ENCODE measurements around the gene GNG7.
"Not testable (repeated sequence)": the region's sequence is repeated elsewhere in the genome, so short reads cannot be mapped to it uniquely, and the experiment has no call there.

Gene GNG7

DNA sequence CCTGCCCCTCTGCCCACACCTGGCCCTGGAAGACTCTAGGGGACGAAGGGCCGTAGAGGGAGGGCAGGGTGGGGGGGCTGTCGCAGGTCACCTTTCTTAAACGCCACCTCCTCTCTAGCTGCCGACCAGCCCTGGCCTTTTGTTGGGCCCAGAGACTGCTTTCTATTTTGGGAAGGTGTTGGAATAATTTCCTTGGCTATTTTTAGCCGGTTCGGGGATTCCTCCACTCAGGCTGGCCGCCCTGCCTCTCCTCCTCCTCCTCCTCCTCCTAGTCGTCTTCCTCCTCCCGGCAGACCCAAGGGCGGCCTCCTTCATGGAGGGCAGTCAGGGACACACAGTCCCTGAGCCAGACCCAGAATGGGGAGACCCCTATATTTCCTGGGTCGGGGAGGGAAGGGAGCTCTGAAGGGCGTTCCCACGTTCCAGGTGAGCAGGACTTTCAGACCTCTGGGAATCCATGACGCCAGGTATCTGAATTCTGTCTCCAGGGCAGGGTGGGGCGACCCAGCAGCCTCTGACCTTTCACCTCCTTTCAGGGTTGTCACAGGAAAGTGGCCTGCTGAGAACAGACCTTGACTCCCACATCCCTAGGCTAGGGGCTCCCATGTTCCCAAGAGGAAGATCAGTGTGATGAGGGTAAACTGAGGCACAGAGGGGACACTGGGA lies 206.7 kb downstream of the GNG7 start:
- DNase-seq: no peak

DNA sequence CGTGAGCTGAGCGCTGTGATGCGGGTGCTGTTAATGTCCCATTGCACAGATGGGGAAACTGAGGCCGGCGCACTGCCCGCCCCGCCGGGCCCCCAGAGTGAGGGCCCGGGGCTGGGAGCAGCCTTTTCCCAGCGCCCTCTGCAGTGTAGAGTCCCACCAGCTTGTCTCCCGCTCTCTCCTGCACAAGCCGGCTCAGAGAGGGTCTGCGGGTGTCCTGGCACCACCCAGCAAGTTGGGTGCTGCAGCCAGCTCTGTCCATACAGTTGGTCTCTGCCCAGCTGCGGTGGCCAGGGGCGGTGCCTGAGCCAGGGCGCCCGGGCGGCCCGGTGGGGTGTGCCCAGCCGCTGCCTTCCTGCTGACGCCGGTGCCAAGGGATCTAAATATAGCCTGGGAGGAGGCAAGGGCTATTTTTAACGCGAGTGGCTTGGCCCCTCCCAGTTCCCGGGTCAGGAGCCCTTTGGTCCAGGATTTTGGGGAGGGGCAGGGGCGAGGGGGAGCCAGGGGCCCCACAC lies 207.3 kb downstream of the GNG7 start:
- DNase-seq: no peak

DNA sequence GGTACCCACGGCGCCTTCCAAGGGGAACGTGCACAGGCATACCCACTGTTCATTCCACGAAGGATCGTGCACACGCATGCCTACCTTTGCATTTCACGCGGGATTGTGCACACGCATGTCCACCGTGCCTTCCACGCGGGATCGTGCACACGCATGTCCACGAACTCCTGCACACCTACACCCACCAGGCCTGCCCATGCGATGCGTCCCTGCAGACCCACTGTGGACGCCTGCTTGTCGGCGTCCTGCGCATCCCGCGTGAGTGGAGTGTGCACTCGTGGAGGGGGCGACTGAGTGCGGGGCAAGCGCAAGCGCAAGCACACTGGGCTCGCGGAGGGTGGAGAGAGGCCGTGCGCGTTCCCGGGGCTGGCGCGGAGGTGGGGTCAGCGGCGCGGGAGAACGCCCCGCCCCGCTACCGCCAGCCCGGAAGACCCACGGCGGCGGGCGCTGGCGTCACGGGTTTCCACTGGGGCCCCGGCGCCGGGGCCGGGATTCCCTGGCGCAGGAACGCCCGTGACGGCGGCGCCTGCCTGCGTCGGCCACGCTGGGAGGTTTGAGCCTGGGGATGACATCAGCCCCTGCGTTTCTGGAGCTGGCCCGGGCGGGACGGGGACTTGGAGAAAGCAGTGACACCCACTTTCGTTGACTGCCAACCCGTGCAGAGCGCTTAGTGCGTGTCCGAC lies 207.9 kb downstream of the GNG7 start:
- DNase-seq: peak; percentile 24

DNA sequence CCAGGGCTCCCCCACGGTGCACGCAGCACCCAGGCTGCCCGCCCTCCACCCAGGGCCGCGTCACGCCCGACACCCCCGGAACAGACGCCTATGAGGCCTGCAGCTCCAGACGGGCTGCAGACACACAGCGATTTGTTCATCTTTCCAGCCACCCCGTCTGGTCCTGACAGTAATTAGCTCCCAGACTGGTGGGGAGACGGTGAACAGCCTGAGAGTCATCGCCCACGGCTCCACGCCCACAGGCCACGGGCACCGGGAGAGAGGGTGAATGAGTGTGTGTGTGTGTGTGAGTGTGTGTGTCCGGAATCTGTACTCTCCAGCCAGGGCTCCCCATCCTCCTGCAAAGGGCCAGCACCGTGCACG lies 208.4 kb downstream of the GNG7 start:
- no peak for DNase-seq

DNA sequence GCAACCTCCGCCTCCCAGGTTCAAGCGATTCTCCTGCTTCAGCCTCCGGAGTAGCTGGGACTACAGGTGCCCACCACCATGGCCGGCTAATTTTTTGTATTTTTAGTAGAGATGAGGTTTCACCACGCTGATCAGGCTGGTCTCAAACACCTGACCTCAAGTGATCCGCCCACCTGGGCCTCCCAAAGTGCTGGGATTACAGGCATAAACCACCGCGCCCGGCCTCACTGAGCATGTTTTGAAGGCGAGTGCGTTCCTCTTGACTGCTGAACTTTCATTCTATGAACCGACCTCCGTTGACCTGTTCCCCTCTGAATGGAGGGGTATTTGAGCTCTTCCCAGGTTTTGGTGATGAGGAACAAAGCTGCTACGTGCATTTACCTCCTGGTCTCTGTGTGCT lies 209.0 kb downstream of the GNG7 start:
- not testable (repeated sequence) for DNase-seq

DNA sequence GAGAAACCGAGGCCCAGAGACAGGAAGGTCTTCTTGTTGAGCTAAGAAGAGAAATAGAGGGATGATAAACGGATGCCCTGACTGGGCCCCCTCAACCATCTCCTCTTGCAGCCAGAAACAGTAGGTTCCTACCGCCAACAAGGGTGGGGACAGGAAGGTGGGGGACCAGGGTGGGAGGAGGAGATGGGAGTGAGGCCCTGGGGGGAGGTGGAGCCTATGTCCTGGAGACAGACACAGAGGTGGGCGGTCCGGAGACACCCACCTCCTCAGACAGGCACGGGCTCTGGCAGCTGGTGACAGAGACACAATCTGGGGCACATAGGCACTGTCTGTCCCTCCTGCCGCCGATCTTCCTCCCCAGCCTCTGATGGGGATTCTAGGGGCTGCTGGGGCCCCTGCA lies 209.6 kb downstream of the GNG7 start:
- no peak for DNase-seq

DNA sequence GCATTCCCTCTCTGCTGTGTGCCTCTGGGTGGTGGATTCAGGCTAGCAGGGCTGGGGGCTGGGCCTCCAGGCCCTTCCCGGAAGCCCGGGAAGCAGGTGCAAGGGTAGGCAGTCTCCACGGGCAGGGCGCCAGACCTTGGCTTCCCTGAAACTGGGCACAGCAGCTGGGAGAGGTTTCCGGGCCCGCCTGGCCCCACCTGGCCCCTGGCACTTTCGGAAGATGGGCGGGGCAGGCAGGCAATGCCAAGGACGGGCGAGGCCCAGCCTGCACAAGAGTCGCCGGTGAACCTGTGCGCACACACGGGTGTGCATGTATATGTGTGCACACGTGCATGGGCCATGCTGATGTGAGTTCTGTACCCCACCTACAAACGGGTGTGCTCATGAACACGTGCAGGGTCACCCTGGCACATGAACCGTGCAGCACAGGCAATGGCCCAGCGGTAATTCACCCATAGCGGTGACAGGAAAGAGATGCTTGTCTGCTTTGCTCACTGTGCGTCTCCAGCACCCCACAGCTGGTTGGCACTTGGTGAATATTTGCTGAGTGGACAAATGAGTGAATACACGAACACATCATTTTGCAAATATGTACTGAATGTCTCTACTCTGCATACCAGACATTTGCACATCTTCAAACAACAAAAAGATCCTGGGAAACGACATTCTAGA lies 211.2 kb downstream of the GNG7 start:
- DNase-seq: no peak

DNA sequence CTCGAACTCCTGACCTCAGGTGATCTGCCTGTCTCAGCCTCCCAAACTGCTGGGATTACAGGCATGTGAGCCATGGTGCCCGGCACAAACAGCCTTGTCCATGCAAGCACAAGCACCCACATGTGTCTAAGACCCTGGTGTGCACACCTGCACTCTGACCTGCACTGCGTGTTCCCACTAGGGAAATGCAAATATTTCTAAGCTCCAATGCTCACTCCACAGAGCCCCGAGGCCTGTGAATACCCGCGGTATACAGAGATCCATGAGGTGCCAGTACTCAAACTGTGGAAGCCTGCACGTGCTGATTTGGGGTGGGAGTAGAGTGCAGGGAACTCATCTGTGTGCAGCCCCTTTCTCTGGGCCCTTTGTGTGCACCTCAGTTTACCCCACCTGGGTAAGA lies 211.8 kb downstream of the GNG7 start:
- no peak for DNase-seq

DNA sequence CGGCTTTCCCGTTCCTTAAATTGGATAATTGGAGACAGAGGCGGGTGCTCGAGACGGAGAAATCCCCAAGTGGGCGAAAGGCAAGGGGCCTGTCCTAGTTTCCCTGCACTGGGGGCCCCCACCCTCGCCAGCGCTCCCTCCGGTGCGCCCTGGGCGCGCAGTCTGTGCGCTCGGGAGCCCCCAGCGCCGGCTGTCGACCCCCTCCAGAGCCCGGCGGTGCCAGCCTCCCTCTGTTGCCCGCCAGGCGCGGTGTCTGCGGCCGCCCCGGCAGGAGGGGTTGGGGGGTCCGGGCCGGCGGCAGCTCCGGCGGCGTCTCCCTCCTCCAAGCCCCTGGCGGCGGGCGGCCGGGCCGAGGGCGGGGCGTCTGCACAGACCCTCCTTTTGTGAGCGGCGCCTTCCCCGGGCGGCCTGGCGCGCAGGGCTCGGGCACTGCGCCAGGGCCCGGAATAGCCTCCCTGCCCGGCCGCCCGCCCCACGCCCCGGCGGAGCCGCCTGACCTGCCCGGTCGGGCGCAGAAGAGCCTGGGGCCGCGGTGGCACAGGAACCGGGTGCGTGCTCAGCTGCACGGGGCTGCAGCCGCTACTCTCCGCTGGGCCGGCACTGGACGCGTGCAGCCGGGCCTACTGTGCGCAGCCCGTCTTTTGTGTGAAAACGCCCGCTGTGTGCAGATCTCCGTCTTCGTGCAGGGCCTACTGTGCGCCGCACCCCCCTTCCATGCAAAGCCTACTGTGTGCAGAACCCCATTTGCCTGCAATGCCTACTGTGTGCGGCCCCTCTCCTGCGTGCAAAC lies 213.4 kb downstream of the GNG7 start:
- DNase-seq: no peak

DNA sequence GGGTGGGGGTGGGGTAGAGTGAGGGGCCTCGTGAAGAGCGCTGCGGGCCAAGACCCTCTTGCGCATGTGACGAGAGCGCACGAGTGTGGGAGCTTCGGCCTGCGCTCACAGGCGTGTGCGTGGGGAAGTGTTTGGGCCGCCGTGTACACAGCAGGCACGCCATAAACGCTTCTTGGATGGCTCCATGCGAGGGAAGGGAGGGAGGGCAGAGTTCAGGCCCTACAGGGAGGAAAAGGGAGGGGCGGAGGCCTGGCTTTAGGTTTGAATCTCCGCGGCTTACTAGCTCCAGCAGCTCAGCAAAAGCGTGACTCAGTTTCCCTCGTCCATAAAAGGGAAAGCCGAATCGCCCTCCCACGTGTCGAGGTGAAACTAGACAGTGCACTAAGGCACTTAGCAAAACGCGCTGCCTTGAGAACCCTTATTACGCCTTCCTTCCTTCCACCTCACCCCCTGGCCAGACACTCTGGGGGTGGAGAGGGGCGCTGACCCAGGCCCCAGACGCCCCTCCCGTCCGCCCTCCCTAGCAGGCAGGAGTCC lies 214.0 kb downstream of the GNG7 start:
- no peak for DNase-seq

DNA sequence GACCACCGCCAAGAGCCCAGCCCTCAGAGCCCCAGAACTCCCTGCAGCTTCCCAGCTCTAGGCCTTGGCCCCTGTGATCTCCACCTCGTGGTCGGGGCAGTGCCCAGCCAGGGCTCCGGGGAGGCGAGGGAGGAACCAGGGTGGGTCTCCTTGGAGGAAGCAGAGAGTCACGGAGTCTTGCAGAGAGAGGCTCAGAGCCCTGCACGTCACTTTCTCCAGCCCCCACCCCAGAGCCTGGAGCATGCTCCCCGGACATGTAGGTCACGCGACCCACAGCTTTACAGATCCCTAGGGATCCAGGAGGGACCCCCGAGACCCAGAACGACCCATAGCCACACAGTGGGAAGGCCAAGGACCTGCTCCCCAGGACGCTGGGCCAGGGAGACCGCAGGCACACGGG lies 214.7 kb downstream of the GNG7 start:
- no peak for DNase-seq

DNA sequence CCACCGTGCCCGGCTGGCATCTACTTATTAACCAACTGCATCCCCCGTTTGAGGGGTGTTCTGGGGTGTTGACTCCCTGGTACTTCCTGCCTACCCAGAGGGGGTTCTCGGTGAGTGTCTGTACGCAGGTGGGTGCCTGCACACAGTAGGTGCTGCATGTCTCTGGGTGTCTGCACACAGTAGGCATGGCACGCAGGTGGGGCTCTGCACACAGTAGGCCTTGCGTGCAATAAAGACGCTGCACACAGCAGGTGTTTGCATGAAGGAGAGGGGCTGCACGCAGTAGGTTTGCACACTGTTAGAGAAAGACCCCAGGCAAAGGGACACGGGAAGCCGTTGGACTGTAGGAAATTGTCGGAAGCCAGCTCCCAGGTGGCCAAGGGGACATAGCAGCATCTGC lies 215.4 kb downstream of the GNG7 start:
- DNase-seq: no peak

DNA sequence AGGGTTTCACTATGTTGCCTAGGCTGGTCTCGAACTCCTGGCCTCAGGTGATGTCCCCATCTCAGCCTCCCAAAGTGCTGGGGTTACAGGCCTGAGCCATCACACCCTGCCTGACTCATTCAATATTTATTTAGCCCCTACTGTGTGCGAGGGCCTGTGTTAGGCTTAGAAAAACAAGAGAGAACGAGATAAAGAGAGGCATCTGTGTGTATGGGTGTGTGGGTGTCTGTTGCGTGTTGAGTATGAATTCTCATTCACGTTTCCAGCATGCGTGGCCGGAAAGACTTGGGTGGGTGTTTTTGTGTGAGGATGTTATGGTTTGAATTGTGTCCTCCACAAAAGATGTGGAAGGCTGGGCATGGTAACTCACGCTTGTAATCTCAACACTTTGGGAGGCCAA lies 217.1 kb downstream of the GNG7 start:
- no peak for DNase-seq

DNA sequence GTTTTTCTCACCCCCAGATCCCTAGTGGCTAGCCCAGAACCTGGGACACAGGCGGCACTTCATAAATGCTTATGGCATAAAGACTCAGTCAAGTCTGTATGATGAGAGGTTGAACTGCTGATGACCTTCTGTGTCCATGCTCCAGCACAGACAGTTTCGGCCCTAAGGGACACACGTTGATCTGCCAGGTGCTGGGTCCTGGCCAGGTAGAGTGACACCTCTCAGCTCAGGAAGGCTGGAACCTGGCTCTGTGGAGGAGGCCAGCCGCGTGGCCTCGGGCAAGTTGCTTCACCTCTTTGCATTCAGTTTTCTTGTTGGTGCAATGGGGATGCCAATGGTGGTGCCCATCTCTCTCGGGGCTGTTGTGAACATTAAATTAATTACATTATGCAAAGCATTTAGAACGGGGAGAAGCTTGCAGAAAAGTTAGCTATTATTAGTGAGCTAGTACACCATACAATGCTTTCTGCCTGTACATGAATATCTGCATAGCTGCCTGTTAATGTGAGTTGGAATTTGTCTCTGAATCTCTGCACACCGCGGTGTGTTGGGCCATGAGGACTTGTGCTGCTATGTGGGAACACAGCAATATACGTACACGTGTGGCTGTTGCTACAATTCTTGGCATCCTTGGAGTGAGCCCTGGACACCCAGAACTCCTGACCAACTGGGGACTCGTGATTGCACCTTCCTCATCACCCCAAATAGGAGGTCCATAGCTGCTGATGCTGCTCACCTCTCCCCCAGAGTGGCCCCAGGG lies 218.1 kb downstream of the GNG7 start:
- no peak for DNase-seq

DNA sequence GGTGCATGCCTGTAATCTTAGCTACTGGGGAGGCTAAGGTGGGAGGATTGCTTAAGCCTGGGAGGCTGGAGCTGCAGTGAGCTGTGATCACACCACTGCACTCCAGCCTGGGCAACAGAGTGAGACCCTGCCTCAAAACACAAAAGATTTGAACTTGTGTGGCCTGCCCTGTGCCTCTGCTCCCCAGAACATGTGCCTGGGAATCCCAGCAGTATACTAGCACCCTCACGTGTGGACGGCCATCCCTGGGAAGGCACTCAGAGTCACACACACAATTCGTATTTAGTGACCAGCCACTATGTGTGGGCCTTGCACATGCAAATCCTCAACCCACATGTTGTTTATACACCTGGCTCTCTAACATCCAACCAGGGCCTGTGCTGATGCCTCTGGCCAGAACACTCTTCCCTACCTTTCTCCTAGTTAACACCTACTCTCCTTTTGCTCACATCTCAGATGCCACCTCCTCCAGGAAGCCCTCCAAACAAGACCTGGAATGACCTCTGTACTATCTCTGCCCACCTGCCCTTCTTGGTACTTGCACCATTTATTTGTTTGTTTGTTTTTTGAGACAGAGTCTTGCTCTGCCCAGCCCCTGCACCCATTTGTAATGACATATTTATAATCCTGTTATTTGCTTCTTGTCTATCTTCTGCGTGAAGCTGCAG lies 218.9 kb downstream of the GNG7 start:
- no peak for DNase-seq

DNA sequence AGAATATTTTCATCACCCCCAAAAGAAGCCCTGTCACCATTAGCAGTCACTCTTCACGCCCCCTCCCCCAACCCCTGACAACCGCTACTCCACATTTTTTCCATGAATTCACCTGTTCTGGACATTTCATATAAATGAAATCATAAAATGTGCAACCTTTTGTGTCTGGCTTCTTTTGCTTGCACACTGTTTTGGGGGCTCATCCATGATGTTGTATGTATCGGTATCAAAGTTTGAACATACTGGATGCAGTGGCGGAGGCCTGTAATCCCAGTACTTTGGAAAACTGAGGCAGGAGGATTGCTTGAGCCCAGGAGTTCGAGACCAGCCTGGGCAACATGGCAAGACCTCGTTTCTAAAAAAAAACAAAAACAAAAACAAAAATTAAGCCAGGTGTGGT lies 219.4 kb downstream of the GNG7 start:
- no peak for DNase-seq

DNA sequence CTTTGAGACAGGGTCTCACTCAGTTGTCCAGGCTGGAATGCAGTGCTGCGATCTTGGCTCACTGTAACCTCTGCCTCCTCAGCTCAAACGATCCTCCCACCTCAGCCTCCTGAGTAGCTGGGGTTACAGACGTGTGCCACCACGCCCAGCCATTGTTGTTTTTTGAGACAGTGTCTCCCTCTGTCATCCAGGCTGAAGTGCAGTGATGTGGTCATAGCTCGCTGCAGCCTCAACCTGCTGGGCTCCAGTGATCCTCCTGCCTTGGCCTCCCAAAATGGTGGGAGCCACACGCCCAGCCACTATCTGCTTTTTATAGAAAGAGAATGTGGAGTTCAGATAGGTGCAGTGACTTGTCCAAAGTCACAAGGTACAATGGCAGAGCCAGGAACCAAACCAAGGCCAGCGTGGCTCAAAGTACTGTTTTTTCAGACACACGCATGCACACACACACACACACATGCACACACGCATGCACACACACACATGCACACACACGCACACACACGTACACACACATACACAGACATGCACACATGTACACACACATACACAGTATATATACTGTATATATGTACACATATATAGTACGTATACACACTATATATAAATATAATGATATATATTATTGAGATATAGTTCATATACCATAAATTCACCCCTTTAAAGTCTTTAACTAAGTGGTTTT lies 220.0 kb downstream of the GNG7 start:
- no peak for DNase-seq

DNA sequence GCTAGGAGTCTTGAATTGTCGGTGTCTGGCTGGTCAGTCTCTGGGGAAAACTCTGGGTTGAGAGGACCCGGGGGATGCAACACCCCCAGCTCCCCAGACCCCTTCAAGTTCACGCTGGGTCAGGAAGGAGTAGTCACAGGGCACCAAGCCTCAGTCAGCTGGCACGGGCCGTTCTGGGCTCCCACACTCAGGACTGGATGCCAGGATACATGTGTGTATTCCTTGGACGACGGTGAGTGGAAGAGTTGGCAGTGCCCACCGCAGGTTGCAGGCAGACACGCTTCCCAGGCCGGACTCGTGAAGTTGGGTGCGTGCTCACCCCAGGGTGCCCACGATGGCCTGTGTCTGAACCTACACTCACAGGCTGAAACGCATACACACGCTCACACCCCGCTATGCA lies 221.0 kb downstream of the GNG7 start:
- no peak for DNase-seq

DNA sequence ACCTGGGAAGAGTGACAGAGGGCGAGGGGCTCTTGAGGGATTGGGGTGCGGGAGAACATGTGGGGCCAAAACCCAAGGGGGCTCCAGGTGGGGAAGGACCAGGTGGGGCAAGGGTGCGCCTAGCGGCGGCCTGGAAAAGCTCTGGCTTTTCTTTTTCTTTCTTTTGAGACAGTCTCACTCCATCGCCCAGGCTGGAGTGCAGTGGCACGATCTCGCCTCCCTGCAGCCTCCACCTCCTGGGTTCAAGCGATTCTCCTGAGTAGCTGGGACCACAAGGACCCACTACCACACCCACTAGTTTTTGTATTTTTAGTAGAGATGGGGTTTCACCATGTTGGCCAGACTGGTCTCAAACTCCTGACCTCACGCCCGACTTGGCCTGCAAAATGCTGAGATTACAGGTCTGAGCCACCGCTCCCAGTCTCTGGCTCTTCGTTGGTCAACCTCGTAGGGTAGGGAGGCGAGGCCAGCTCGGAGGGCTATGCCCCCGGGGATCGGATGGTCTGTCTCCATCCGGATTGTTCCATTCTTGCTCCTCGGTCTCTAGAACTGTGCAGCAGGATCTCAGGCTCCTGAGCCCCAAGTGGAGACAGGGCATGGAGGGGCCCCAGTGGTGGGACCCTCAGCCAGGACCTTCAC lies 222.8 kb downstream of the GNG7 start:
- no peak for DNase-seq

DNA sequence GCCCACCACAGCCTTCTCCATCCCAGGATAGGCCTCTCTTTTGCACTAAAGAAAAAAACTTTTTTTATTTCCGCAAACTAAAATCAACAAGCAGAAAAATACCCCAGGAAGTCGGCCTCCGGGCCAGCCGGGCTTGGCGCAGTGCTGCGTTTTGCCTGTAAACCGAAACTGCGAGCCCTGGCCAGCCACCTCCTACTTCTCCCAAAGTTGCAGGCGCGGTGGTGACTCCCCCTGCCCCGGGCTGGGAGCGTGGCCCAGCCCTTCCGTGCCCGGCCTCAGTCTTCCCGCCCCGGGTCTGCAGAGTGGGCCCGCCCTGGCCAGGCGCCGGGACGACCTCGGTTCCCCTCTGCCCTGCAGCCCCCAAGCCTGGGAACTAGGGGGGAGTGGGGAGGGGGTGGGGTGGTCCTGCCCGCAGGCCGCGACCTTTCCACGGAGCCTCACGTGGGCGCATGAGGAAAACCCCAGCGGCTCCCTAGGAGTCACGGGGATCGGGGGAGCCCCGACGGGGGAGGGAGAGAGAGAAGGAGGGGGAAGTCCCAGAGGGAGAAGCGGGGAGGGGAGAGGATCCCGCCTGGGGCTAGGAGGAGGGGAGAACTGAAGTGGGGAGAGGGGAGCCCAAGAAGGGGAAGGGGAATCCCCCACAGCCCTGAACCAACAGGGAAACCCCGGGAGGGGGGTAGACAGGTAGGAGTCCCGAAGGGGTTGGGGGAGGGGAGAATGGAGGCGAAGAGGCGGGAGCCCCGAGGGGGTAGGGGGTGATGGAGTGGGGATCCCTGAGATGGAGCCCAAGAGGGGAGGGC lies 223.5 kb downstream of the GNG7 start:
- peak; percentile 61 for DNase-seq

Data from activated T-cell treated with anti-CD3 and anti-CD28 coated beads for 4 hours (primary cell).